ENCODE measurements around the gene SORBS2.

- TF ChIP-seq CTCF (IDR thresholded peaks at IDR 0.05), result no peak
- TF ChIP-seq EP300 (IDR thresholded peaks at IDR 0.05), result no peak
Observed at GRCh38 chr4:185713731-185714130, 98.3 kb downstream of the SORBS2 start.
